HG03460 (cell line): Measurements from ENCODE around the gene GJA4.

Experiments used
- ATAC-seq: cut with Tn5 transposase; IDR thresholded peaks from one replicate; pipeline ENCODE4 v1.9.1; 2021; ENCODE audit not compliant: unreplicated experiment

Gene GJA4

DNA sequence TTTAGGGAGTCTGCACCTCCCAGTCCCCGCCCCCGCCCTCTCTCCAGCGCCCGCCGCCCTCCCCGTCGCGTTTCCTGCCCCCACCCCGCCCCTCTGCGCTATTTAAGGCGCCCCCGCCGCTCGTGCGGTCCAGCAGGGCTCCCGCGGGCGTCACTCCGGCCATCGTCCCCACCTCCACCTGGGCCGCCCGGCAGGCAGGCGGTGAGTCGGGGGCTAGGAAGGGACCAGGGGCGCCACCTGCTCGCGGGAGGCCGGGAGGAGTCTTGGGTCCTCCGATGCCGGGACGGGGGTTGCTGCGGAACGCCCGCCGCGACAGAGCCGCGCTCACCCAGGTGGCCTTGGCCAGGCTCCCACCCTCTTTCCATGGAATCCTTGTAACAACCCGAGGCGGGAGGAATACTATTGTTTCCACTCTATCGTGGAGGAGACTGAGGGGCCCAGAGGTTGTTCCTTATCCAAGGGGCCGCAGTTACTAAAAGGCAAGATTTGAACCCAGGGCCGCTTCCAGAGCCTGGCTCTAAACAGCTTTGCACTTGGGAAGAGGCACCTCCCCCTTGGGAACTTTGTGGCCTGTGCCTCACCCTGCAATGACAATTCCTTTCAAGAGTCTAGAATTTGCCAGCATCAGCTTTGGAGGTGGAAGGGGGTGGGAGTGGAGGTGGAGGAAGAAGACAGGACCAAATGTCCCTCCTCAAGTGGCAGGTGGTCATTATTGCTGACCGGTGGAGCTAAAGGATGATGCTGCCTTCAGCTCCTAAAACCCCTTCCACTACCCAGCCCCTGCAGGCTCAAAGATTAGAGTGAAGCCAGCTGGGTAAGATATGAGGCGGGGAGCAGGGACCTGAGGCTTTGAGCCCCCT lies at the start of gene GJA4:
Gene GJA4, plus strand, starts transcription at position 132 of the 860 bp plus-strand sequence. CDS start 1,215 bp downstream, outside the sequence.
- ATAC-seq: no peak

DNA sequence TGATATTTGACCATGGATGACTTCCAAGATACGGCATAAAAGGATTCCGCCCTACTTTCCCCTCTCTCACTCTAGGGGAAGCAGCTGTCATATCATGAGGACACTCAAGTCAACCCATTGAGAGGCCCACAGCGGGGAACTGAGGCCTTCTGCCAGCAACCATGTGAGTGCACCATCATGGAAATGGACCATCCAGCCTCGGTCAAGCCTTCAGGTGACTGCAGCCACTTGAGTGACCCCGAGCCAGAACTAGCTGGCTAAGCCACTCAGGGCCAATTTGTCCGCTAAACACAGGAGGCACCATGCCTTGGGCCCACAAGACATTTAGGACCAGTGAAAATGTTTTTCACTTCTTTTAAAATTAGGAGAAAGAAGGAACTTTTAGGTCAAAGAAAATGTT lies 49.0 kb upstream of the GJA4 start:
- ATAC-seq: no peak

- no peak for ATAC-seq
These were observed 47.9 kb upstream of the GJA4 start for GRCh38 chr1:34744851-34745250.

DNA sequence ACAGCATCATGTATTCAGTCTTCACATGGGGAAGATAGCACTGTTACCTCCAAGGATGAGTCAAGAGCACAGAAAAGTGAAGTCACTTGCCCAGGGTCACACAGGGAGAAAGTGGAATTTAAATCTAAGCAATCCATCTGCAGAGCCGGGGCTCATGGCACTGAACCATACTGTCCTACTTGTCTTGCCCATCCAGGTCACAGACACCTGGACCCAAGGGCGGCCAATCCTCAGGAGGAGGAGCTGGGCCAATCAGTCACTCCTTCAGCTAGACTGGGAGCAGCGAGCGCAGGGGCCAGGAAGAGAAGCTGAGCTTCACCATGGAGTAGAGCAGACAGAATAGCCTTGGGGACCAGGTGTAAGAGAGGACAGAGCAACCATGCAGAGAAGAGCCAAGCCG lies 47.1 kb upstream of the GJA4 start:
- no peak for ATAC-seq

DNA sequence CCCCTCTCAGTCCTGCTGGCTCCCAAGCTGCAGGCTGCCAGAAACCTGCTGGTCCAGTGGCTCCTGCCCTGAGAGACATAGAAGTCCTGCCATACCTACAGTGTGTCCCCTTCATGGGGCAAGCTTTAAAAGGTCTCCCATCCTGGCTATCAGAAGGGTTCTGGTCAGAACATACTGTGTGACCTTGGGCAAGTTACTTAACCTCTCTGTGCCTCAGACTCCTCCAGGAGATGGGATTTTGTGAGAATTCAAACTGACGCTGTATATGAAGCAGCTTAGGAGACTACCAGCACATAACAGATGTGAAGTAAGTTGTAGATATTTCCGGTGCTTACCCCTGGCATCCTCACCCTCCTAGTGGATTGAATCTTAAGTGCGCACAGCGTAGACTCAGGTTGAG lies 46.7 kb upstream of the GJA4 start:
- ATAC-seq: no peak

- no peak for ATAC-seq
These were observed 45.8 kb upstream of the GJA4 start for GRCh38 chr1:34746785-34747637.

GRCh38 chr1:34747638-34747941 lies 45.2 kb upstream of the GJA4 start:
- ATAC-seq: no peak

DNA sequence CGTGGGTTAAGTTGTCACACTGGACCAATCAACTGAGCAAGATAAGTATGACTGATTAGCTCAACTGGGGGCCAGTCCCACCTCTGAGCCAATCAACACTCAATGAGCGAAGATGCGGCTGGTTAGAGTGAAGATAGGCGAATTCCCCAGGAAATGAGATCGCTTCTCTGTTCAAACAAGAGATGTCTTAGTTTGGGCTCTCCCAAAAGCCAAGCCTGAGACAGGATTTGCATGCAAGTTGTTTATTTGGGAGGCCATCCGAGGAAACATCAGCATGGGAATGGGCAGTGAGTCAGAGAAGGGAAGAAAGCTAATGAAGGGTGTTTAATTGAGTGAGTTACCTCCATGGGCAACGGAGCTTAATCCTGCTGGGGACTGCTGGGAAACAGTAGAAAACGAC lies 42.8 kb upstream of the GJA4 start:
- no peak for ATAC-seq

- no peak for ATAC-seq
These were observed 42.2 kb upstream of the GJA4 start for GRCh38 chr1:34750610-34751009.

DNA sequence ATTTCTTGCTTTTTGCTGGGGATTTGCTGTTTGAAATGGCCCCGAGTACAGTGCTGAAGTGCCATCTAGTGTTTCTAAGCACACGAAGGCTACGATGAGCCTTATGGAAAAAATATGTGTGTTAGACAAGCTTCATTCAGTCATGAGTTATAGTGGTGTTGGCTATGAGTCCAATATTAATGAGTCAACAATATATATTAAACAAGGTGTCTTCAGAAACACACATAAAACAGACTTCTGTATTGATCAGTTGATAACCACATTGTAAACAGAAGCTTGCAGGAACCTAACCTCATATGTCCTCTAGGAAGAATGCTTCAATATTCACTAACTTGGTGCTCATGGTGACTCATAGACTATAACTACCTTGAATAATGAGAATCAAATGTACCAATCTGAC lies 39.6 kb upstream of the GJA4 start:
- ATAC-seq: no peak

GRCh38 chr1:34754964-34755637 lies 37.7 kb upstream of the GJA4 start, which contains the start of gene GJB5:
TSS of gene GJB5 (plus strand) at chr1:34755047. CDS start at chr1:34757331, 2,284 bp downstream.
- no peak for ATAC-seq

GRCh38 chr1:34755961-34756360 lies 36.8 kb upstream of the GJA4 start:
- ATAC-seq: no peak

DNA sequence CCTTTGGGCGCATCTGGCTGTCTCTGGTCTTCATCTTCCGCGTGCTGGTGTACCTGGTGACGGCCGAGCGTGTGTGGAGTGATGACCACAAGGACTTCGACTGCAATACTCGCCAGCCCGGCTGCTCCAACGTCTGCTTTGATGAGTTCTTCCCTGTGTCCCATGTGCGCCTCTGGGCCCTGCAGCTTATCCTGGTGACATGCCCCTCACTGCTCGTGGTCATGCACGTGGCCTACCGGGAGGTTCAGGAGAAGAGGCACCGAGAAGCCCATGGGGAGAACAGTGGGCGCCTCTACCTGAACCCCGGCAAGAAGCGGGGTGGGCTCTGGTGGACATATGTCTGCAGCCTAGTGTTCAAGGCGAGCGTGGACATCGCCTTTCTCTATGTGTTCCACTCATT lies 35.4 kb upstream of the GJA4 start:
- ATAC-seq: no peak

DNA sequence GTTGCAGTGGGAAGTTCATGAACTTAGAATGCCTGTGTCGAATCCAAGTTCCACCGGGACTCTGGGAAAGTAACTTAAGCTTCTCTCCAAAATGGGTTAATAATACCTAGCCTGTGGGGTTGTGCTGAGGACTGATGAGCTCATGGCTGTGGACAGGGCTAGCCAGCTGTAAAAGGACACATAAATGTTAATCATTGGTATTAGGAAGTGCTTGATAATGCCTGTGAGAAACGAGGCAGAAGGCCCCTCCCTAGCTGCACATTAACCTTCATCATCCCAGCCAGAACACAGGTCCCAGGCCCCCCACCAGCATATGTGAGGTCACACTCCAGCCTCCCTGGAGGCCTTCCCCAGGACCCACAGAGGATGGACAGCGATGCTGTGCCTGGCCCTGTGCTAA lies 34.0 kb upstream of the GJA4 start:
- ATAC-seq: no peak

GRCh38 chr1:34759503-34760357 lies 33.1 kb upstream of the GJA4 start, which contains the start of gene GJB4:
TSS of gene GJB4 (plus strand) at chr1:34759740. CDS start at chr1:34761255, 1,515 bp downstream.
- no peak for ATAC-seq

DNA sequence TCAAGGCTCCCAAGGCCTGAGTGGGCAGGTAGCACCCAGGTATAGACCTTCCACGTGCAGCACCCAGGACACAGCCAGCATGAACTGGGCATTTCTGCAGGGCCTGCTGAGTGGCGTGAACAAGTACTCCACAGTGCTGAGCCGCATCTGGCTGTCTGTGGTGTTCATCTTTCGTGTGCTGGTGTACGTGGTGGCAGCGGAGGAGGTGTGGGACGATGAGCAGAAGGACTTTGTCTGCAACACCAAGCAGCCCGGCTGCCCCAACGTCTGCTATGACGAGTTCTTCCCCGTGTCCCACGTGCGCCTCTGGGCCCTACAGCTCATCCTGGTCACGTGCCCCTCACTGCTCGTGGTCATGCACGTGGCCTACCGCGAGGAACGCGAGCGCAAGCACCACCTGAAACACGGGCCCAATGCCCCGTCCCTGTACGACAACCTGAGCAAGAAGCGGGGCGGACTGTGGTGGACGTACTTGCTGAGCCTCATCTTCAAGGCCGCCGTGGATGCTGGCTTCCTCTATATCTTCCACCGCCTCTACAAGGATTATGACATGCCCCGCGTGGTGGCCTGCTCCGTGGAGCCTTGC lies 31.5 kb upstream of the GJA4 start:
- ATAC-seq: no peak

DNA sequence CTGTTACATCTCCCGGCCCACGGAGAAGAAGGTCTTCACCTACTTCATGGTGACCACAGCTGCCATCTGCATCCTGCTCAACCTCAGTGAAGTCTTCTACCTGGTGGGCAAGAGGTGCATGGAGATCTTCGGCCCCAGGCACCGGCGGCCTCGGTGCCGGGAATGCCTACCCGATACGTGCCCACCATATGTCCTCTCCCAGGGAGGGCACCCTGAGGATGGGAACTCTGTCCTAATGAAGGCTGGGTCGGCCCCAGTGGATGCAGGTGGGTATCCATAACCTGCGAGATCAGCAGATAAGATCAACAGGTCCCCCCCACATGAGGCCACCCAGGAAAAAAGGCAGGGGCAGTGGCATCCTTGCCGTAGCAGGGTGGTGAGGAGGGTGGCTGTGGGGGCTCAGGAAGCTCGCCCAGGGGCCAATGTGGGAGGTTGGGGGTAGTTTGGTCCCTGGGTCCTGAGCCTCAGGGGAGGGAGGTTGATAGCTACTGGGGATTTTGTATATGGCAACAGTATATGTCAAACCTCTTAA lies 31.0 kb upstream of the GJA4 start:
- no peak for ATAC-seq

DNA sequence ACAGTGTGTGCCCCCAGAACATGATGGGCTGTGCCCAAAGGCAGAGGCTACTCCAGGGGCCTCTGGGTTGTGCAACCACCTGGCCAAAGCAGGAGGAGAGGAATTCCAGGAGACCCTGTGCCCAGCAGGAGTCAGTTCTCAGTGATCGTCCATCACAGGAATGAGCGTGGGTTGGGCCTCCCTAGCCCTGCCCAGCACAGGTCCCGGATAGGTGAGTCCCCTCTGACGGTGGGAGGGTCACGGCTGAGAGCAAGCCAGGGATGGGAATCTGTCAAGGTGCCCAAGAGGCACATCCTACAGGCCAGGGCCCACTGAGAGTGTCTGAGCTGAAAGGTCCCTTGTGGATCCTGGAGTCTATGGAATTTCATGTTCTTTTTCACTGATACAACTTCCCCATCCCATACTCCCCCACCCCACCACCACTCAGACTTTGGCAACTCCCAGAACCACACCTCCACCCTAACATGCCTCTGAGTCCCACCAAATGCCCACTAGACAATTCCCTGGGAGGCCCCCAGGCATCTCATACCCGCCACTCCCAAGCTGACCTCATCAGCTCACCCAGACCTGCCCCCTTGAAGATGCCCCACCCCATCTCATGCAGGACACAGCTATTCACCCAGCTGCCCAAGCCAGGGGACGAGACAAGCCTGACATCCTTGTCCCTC lies 30.2 kb upstream of the GJA4 start:
- ATAC-seq: no peak

DNA sequence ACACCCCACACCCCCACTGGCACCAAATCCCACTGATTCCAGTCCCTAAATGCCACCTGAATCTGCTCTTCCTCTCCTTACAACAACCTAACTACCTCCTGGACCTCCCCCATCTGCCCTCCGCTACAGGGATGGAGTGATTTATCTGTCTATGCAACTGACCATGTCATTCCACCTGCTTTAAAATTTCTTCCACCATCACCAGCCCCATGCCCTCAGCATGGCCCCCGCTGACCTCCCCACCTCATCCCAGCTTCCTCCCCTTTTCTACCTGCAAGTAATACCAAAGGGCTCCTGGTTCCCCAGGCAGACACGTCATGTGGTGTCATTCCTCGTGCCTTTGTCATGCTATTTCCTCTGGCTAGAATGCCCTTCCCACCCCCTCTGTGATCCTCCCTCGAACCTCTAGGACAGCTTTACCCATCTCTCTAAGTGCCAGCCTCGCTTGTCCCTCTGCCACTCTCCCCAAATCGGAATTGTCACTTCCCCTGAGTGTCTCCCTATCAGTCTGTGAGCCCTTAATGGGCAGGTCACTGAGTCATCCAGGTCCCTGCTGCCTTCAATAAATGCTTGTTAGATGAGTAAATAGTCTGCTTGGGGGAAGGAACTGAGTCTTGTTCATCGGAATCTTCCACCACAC lies 29.5 kb upstream of the GJA4 start:
- ATAC-seq: no peak
